ENCODE results near the gene JADE1. TPM values are rescaled to one million over a fixed set of nuclear protein-coding genes. Genes with fewer than 3 reads are reported as not detected.

Gene JADE1
- polyA plus RNA-seq, 1 of the 3 experiments (the other 2 are of a cell fraction) = 9.1 TPM

GRCh38 chr4:128818442-128818841 lies 8.9 kb downstream of the JADE1 start:
- H3K9ac ChIP-seq = no peak overlapping the region
- no peak overlapping the region for H2AFZ ChIP-seq (ENCODE audit: low read depth)
- peaks cover 5 to 31% of the 10 kb centered on the region in 2 experiments; a peak in 3 of 4 replicates for H3K4me1 ChIP-seq (ENCODE audit: control insufficient read depth in 1 of 2, insufficient read depth in 2 of 2, low read depth in 1 of 2, low read length in 1 of 2)
- CTCF ChIA-PET = interaction anchor here (0.6 to 1.8 kb wide), 3 partner anchors 9 to 364 kb away, joined by 3 to 5 read pairs (median 4); partner anchors contain the start of gene JADE1
- no peaks in the 10 kb centered on the region for H3K9me3 ChIP-seq
- H4K20me1 ChIP-seq (ENCODE audit: insufficient read depth) = no peaks in the 10 kb centered on the region; the same call in 1 of the 2 replicates
- H3K27ac ChIP-seq (ENCODE audit: low read depth in 2 of 2, low read length in 1 of 2) = no peak overlapping the region
- H3K4me2 ChIP-seq = no peak overlapping the region
- TF ChIP-seq PBX3 (IDR thresholded peaks at IDR 0.05) = no peak
- TF ChIP-seq TEAD4 (IDR thresholded peaks at IDR 0.05; ENCODE audit: borderline replicate concordance, insufficient read depth) = no peak
- TF ChIP-seq ZBTB33 (IDR thresholded peaks at IDR 0.05; ENCODE audit: borderline replicate concordance, low read depth) = no peak
- no peak for TF ChIP-seq YY1 (IDR thresholded peaks at IDR 0.05; ENCODE audit: low read depth)
- TF ChIP-seq USF1 (IDR thresholded peaks at IDR 0.05; ENCODE audit: borderline replicate concordance, low read depth) = no peak
- no peak for TF ChIP-seq MXI1 (IDR thresholded peaks at IDR 0.05; ENCODE audit: low read depth, low read length)
- no peak for TF ChIP-seq RXRA (IDR thresholded peaks at IDR 0.05; ENCODE audit: borderline replicate concordance, low read depth)
- no peak for TF ChIP-seq IRF3 (IDR thresholded peaks at IDR 0.05; ENCODE audit: low read depth, low read length)
- POLR2A ChIA-PET = no interaction called here
- DNase-seq = no peak
- 94% methylated on average over 4 of the region's 4 CpGs for WGBS (ENCODE audit: low lambda C conversion rate)
- no peaks in the 10 kb centered on the region for H3K9me2 ChIP-seq
- H3K36me3 ChIP-seq (replicated peaks in 1 of 2; ENCODE audit: control insufficient read depth in 1 of 2, insufficient read depth in 2 of 2, low read length in 1 of 2) = peaks cover 0 to 2% of the 10 kb centered on the region in 2 experiments
- H3K4me3 ChIP-seq (ENCODE audit: low read depth in 2 of 2, low read length in 1 of 2) = no peak overlapping the region
- H3K27me3 ChIP-seq (ENCODE audit: insufficient read depth) = no peaks in the 10 kb centered on the region
- peaks cover 93% of the 10 kb centered on the region for H3K79me2 ChIP-seq (ENCODE audit: insufficient read depth)
- H3F3A ChIP-seq (replicated peaks; ENCODE audit: insufficient read depth) = peaks cover 16% of the 10 kb centered on the region

GRCh38 chr4:128819082-128819742 lies 9.7 kb downstream of the JADE1 start:
- Histone ChIP-seq H3K79me2 (ENCODE audit: insufficient read depth) (peaks cover 93% of the 10 kb centered on the region), H3K4me2 (no peak overlapping the region), H3K9me2 (no peaks in the 10 kb centered on the region), H3K4me3 (ENCODE audit: low read depth in 2 of 2, low read length in 1 of 2) (no peak overlapping the region), H3K4me1 (ENCODE audit: control insufficient read depth in 1 of 2, insufficient read depth in 2 of 2, low read depth in 1 of 2, low read length in 1 of 2) (peaks cover 5 to 33% of the 10 kb centered on the region in 2 experiments; a peak in 3 of 4 replicates), H4K20me1 (ENCODE audit: insufficient read depth) (no peaks in the 10 kb centered on the region; the same call in 1 of the 2 replicates), H3K27me3 (ENCODE audit: insufficient read depth) (no peaks in the 10 kb centered on the region), H3K36me3 (replicated peaks in 1 of 2; ENCODE audit: control insufficient read depth in 1 of 2, insufficient read depth in 2 of 2, low read length in 1 of 2) (peaks cover 0 to 2% of the 10 kb centered on the region in 2 experiments), H3F3A (replicated peaks; ENCODE audit: insufficient read depth) (peaks cover 23% of the 10 kb centered on the region), H3K27ac (ENCODE audit: low read depth in 2 of 2, low read length in 1 of 2) (no peak overlapping the region), H3K9me3 (no peaks in the 10 kb centered on the region), H2AFZ (ENCODE audit: low read depth) (no peak overlapping the region), H3K9ac (no peak overlapping the region)
- no peak for TF ChIP-seq TCF12 (IDR thresholded peaks at IDR 0.05)
- TF ChIP-seq NRF1 (IDR thresholded peaks at IDR 0.05; ENCODE audit: low read depth, low read length) = no peak
- TF ChIP-seq JUND (IDR thresholded peaks at IDR 0.05) = no peak
- TF ChIP-seq FOSL2 (IDR thresholded peaks at IDR 0.05; ENCODE audit: borderline replicate concordance, low read depth) = no peak
- TF ChIP-seq MEF2A (IDR thresholded peaks at IDR 0.05; ENCODE audit: borderline replicate concordance, low read depth) = no peak
- CTCF ChIA-PET = interaction anchor here (0.6 to 1.8 kb wide), 3 partner anchors 10 to 365 kb away, joined by 3 to 5 read pairs (median 4); partner anchors contain the start of gene JADE1
- 58% methylated on average over 5 of the region's 6 CpGs for WGBS (ENCODE audit: low lambda C conversion rate)
- POLR2A ChIA-PET = no interaction called here
- no peak for DNase-seq

Measured in SK-N-SH (cell line).